Forelimb muscle (tissue), 1 donor: ENCODE data around the gene LRRC1. TPM values are rescaled to one million over a fixed set of nuclear protein-coding genes. Genes with fewer than 3 reads are reported as not detected.

Experiments
- DNase-seq: peaks from one replicate; pipeline ENCODE4 v3.0.0-alpha.2; 2013; ENCODE audit warnings: low read depth
- polyA plus RNA-seq: library from polyadenylated mRNA; unstranded; fragments of 120-200 nt; gene quantifications from one replicate; pipeline ENCODE4 v1.2.1, GENCODE V29; 2013; ENCODE audit not compliant: insufficient read length

Gene LRRC1
- polyA plus RNA-seq, 1 donor = 7.5 TPM

GRCh38 chr6:53961679-53962370 is 167.0 kb downstream of the LRRC1 start:
- DNase-seq = no peak

GRCh38 chr6:53962646-53963045 is 167.8 kb downstream of the LRRC1 start:
- no peak for DNase-seq

GRCh38 chr6:53967415-53967814 is 172.6 kb downstream of the LRRC1 start:
- no peak for DNase-seq

Other genes starting within 250 kb of the LRRC1 start
- 8.3 TPM for gene GCLC, start 249.9 kb upstream of the LRRC1 start, polyA plus RNA-seq
- 74.0 TPM for gene KLHL31, start 129.2 kb upstream of the LRRC1 start, polyA plus RNA-seq